ENCODE measurements around the gene STUB1.
"Not testable (repeated sequence)": the region's sequence is repeated elsewhere in the genome, so short reads cannot be mapped to it uniquely, and the experiment has no call there.

STUB1 gene

DNA sequence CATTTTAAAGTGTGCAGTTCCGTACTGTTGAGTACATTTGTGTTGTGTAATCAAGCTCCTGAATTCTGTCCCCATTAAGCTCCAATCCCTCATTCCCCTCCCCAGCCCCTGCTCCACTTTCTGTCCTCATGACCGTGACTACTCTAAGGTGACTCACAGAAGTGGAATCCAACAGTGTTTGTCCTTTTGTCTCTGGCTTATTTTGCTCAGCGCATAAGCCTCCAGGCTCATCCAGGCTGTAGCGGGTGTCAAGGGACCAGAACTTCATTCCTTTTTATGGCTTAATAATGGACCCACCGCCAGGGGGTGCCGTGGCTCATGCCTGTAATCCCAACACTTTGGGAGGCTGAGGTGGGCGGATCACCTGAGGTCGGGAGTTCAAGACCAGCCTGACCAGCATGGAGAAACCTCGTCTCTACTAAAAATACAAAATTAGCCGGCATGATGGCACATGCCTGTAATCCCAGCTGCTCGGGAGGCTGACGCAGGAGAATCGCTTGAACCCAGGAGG lies 32.6 kb downstream of the STUB1 start:
- peak; percentile 45 for TF ChIP-seq CTCF (IDR thresholded peaks at IDR 0.05; ENCODE audit: low read depth, low read length)
- H3K36me3 ChIP-seq; H3K27ac ChIP-seq; H3K9me3 ChIP-seq (ENCODE audit: severe bottlenecking); H3K4me3 ChIP-seq (ENCODE audit: low read depth, low read length): not testable (repeated sequence)
- H3K27me3 ChIP-seq (ENCODE audit: insufficient read depth, low read depth, severe bottlenecking) = peaks cover 12% of the 10 kb centered on the region
- DNase-seq = peak; percentile 79

GRCh38 chr16:714079-714478 lies 33.9 kb downstream of the STUB1 start:
- H3K9me3 ChIP-seq (ENCODE audit: severe bottlenecking) = no peaks in the 10 kb centered on the region
- H3K36me3 ChIP-seq = no peaks in the 10 kb centered on the region; the same call in 1 of the 2 replicates
- DNase-seq = no peak
- H3K27ac ChIP-seq = no peak overlapping the region
- TF ChIP-seq CTCF (IDR thresholded peaks at IDR 0.05; ENCODE audit: low read depth, low read length) = no peak
- H3K27me3 ChIP-seq (ENCODE audit: insufficient read depth, low read depth, severe bottlenecking) = peaks cover 10% of the 10 kb centered on the region
- no peak overlapping the region for H3K4me3 ChIP-seq (ENCODE audit: low read depth, low read length)

- no peaks in the 10 kb centered on the region; the same call in 1 of the 2 replicates for H3K36me3 ChIP-seq
- H3K4me3 ChIP-seq (ENCODE audit: low read depth, low read length) = peak within 1 kb of the TSS; percentile 59
- no peak for TF ChIP-seq CTCF (IDR thresholded peaks at IDR 0.05; ENCODE audit: low read depth, low read length)
- peaks cover 3% of the 10 kb centered on the region for H3K27me3 ChIP-seq (ENCODE audit: insufficient read depth, low read depth, severe bottlenecking)
- peak; percentile 91 for DNase-seq
- peak within 1 kb of the TSS; percentile 21; the same call in 1 of the 2 replicates for H3K27ac ChIP-seq
- H3K9me3 ChIP-seq (ENCODE audit: severe bottlenecking) = no peaks in the 10 kb centered on the region
Measured at GRCh38 chr16:714558-715476, 34.6 kb downstream of the STUB1 start, which contains the start of gene METRN. Gene METRN, plus strand, starts transcription at chr16:715118. Its CDS starts 172 bp downstream, at chr16:715290.

DNA sequence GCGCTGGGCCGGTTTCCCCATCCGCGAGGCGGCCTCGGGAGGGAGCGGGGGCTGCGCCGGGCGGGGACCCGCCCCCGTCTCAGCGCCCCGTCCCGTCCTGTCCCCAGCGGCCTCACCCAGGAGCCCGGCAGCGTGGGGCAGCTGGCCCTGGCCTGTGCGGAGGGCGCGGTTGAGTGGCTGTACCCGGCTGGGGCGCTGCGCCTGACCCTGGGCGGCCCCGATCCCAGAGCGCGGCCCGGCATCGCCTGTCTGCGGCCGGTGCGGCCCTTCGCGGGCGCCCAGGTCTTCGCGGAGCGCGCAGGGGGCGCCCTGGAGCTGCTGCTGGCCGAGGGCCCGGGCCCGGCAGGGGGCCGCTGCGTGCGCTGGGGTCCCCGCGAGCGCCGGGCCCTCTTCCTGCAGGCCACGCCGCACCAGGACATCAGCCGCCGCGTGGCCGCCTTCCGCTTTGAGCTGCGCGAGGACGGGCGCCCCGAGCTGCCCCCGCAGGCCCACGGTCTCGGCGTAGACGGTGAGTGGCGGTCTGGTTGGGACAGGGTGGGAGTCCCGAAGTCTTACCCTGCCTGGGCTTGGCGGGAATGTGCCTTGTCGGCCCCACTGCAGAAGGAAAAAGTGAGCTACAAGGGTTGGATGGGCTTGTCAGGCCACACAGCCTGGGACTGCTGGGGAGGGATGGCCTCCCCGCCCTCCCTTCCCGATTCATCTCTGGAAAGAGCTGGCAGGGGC lies 35.4 kb downstream of the STUB1 start:
- DNase-seq = peak; percentile 46
- peak overlapping the region; percentile 21; the same call in 1 of the 2 replicates for H3K27ac ChIP-seq
- peak overlapping the region; percentile 59 for H3K4me3 ChIP-seq (ENCODE audit: low read depth, low read length)
- peak; percentile 49 for TF ChIP-seq CTCF (IDR thresholded peaks at IDR 0.05; ENCODE audit: low read depth, low read length)
- no peaks in the 10 kb centered on the region for H3K9me3 ChIP-seq (ENCODE audit: severe bottlenecking)
- peaks cover 3% of the 10 kb centered on the region for H3K27me3 ChIP-seq (ENCODE audit: insufficient read depth, low read depth, severe bottlenecking)
- H3K36me3 ChIP-seq = no peaks in the 10 kb centered on the region; the same call in 1 of the 2 replicates

DNA sequence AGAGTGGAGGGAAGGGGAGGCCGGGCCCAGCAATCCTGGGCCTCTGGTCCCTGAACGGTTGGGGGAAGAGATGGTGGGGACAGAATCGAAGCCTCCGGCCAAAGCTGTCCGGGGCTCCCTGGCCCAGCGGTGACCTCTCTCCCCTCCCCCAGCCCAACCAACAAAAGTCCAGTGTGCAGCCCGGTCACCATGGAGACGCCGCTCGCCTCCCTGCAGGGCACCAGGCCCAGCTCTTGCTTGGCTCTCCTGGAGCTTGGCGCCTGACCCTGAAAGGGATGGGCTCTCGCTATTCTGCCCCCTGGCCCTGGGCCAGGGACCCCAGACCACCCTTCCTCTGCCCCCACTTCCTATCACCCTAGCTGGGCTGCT lies 36.0 kb downstream of the STUB1 start:
- Histone ChIP-seq H3K9me3 (ENCODE audit: severe bottlenecking) (no peaks in the 10 kb centered on the region), H3K27ac (no peak overlapping the region), H3K4me3 (ENCODE audit: low read depth, low read length) (peak overlapping the region; percentile 36), H3K27me3 (ENCODE audit: insufficient read depth, low read depth, severe bottlenecking) (no peaks in the 10 kb centered on the region), H3K36me3 (no peaks in the 10 kb centered on the region; the same call in 1 of the 2 replicates)
- TF ChIP-seq CTCF (IDR thresholded peaks at IDR 0.05; ENCODE audit: low read depth, low read length) = no peak
- no peak for DNase-seq

Data from WERI-Rb-1 (cell line).